ENCODE measurements around the gene EZR. TPM values are rescaled to one million over a fixed set of nuclear protein-coding genes. Genes with fewer than 3 reads are reported as not detected.

Gene EZR
- total RNA-seq, 2 donors from 2014 or later, result 118 to 222 TPM

- no peak for DNase-seq (ENCODE audit: low spot score)
- Histone ChIP-seq H3K27ac (no peak overlapping the region), H3K27me3 (replicated peaks; ENCODE audit: insufficient read depth) (no peaks in the 10 kb centered on the region), H3K4me1 (replicated peaks) (no peaks in the 10 kb centered on the region), H3K9me3 (no peaks in the 10 kb centered on the region), H3K36me3 (no peaks in the 10 kb centered on the region), H3K4me3 (no peak overlapping the region)
- TF ChIP-seq POLR2AphosphoS5 (IDR thresholded peaks at IDR 0.05) (no peak), POLR2A (IDR thresholded peaks at IDR 0.05) (no peak), CTCF (IDR thresholded peaks at IDR 0.05) (no peak)
- WGBS, result 90% methylated on average over 3 of the region's 3 CpGs
- intact Hi-C loops (cut with DNase I), result no loop called here
These were observed 84.2 kb downstream of the EZR start for GRCh38 chr6:158735009-158735408.

- Histone ChIP-seq H3K36me3 (no peaks in the 10 kb centered on the region), H3K4me3 (no peak overlapping the region), H3K9me3 (no peaks in the 10 kb centered on the region), H3K4me1 (replicated peaks) (no peaks in the 10 kb centered on the region), H3K27ac (no peak overlapping the region), H3K27me3 (replicated peaks; ENCODE audit: insufficient read depth) (no peaks in the 10 kb centered on the region)
- no peak for TF ChIP-seq CTCF (IDR thresholded peaks at IDR 0.05)
- TF ChIP-seq POLR2A (IDR thresholded peaks at IDR 0.05), result no peak
- TF ChIP-seq POLR2AphosphoS5 (IDR thresholded peaks at IDR 0.05), result no peak
- intact Hi-C loops (cut with DNase I), result no loop called here
- WGBS, result 95% methylated on average over 18 of the region's 18 CpGs
- no peak for DNase-seq (ENCODE audit: low spot score)
These were observed 88.6 kb downstream of the EZR start for GRCh38 chr6:158730541-158730907.

- Histone ChIP-seq H3K9me3 (no peaks in the 10 kb centered on the region), H3K27me3 (replicated peaks; ENCODE audit: insufficient read depth) (no peaks in the 10 kb centered on the region), H3K4me3 (no peak overlapping the region), H3K4me1 (replicated peaks) (no peaks in the 10 kb centered on the region), H3K36me3 (no peaks in the 10 kb centered on the region), H3K27ac (no peak overlapping the region)
- intact Hi-C loops (cut with DNase I), result no loop called here
- TF ChIP-seq POLR2A (IDR thresholded peaks at IDR 0.05), result no peak
- no peak for TF ChIP-seq POLR2AphosphoS5 (IDR thresholded peaks at IDR 0.05)
- TF ChIP-seq CTCF (IDR thresholded peaks at IDR 0.05), result no peak
- 97% methylated on average over 6 of the region's 6 CpGs for WGBS
- DNase-seq (ENCODE audit: low spot score), result no peak
These were observed 89.1 kb downstream of the EZR start for GRCh38 chr6:158729906-158730540.

- 91% methylated on average over 8 of the region's 8 CpGs for WGBS
- Histone ChIP-seq H3K4me3 (no peak overlapping the region), H3K9me3 (no peaks in the 10 kb centered on the region), H3K27ac (no peak overlapping the region), H3K36me3 (no peaks in the 10 kb centered on the region), H3K4me1 (replicated peaks) (no peaks in the 10 kb centered on the region), H3K27me3 (replicated peaks; ENCODE audit: insufficient read depth) (no peaks in the 10 kb centered on the region)
- intact Hi-C loops (cut with DNase I), result no loop called here
- DNase-seq (ENCODE audit: low spot score), result no peak
- TF ChIP-seq POLR2AphosphoS5 (IDR thresholded peaks at IDR 0.05), result no peak
- no peak for TF ChIP-seq CTCF (IDR thresholded peaks at IDR 0.05)
- no peak for TF ChIP-seq POLR2A (IDR thresholded peaks at IDR 0.05)
These were observed 93.5 kb downstream of the EZR start for GRCh38 chr6:158725704-158726103.

- Histone ChIP-seq H3K36me3 (no peaks in the 10 kb centered on the region), H3K4me3 (no peak overlapping the region), H3K27ac (no peak overlapping the region), H3K4me1 (replicated peaks) (no peaks in the 10 kb centered on the region), H3K27me3 (replicated peaks; ENCODE audit: insufficient read depth) (no peaks in the 10 kb centered on the region), H3K9me3 (no peaks in the 10 kb centered on the region)
- TF ChIP-seq CTCF (IDR thresholded peaks at IDR 0.05) (no peak), POLR2A (IDR thresholded peaks at IDR 0.05) (no peak), POLR2AphosphoS5 (IDR thresholded peaks at IDR 0.05) (no peak)
- WGBS, result 59% methylated on average over 5 of the region's 5 CpGs
- DNase-seq (ENCODE audit: low spot score), result no peak
- intact Hi-C loops (cut with DNase I), result no loop called here
These were observed 96.9 kb downstream of the EZR start for GRCh38 chr6:158722176-158722729.
